IMR-90 (cell line): ENCODE data around the gene DIP2A. TPM values are rescaled to one million over a fixed set of nuclear protein-coding genes. Genes with fewer than 3 reads are reported as not detected.

Experiments used
- ATAC-seq: fragments of 200-7000 bp; cut with Tn5 transposase; 2 replicates; pipeline ENCODE4 v1.9.1; 2020; ENCODE audit warnings: low read depth, mild to moderate bottlenecking, moderate library complexity
- BruUV-seq: library from RNA; stranded (reverse); fragments of 400-500 nt; replicated peaks from 2 replicates; lab custom pipeline; 2021; lab: Mats Ljungman, UMichigan
- CTCF ChIA-PET: fragments of 300-600 bp; formaldehyde crosslinking; extraction: SDS; loops from one replicate; lab custom pipeline; 2021; ENCODE audit warnings: antibody characterized with exemption; lab: Yijun Ruan, JAX
- POLR2A ChIA-PET: fragments of 300-600 bp; sonication (Branson Sonifier 250); formaldehyde crosslinking; loops from one replicate; lab custom pipeline; 2022; ENCODE audit warnings: antibody characterized with exemption; ENCODE audit not compliant: unreplicated experiment; lab: Charles Lee
- DNase-seq: peaks from one replicate; pipeline ENCODE4 v3.0.0; 2013
- H2AFZ ChIP-seq: replicated peaks from 2 replicates; pipeline ENCODE3; 2013; ENCODE audit warnings: low read length, mild to moderate bottlenecking; ENCODE audit not compliant: poor library complexity
- H2AK5ac ChIP-seq: 2 replicates; pipeline ENCODE4 v1.6.1; 2013; ENCODE audit warnings: low read depth, low read length, inconsistent platforms
- H2AK9ac ChIP-seq: replicated peaks from 2 replicates; pipeline ENCODE3; 2013; ENCODE audit warnings: mild to moderate bottlenecking, low read depth, low read length, moderate library complexity; ENCODE audit not compliant: poor library complexity
- H2BK120ac ChIP-seq: 2 replicates; pipeline ENCODE4 v1.6.1; 2013; ENCODE audit warnings: low read depth, low read length, inconsistent platforms
- H2BK15ac ChIP-seq: 3 replicates; pipeline ENCODE4 v1.6.1; 2013; ENCODE audit warnings: low read depth, low read length, inconsistent platforms
- H2BK20ac ChIP-seq: 2 replicates; pipeline ENCODE4 v1.6.1; 2013; ENCODE audit warnings: low read depth, mild to moderate bottlenecking, inconsistent platforms, low read length, moderate library complexity
- H2BK5ac ChIP-seq: 2 replicates; pipeline ENCODE4 v1.6.1; 2013; ENCODE audit warnings: mild to moderate bottlenecking, low read depth, low read length, inconsistent platforms; ENCODE audit not compliant: poor library complexity, severe bottlenecking
- H3K14ac ChIP-seq: replicated peaks from 2 replicates; pipeline ENCODE4 v1.6.1; 2013; ENCODE audit warnings: low read depth, low read length, inconsistent platforms
- H3K18ac ChIP-seq: 2 replicates; pipeline ENCODE4 v1.6.1; 2013; ENCODE audit warnings: low read depth, low read length, control low read depth
- H3K23ac ChIP-seq: 2 replicates; pipeline ENCODE4 v1.6.1; 2013; ENCODE audit warnings: low read depth, low read length, inconsistent platforms
- H3K27ac ChIP-seq: 2 replicates; pipeline ENCODE4 v1.5.1; 2013; ENCODE audit warnings: mild to moderate bottlenecking, control low read depth, low read length; ENCODE audit not compliant: insufficient read depth
- H3K27me3 ChIP-seq: 2 replicates; pipeline ENCODE4 v1.6.1; 2013; ENCODE audit warnings: low read length; ENCODE audit not compliant: control insufficient read depth, insufficient read depth
- H3K36me3 ChIP-seq: 2 replicates; pipeline ENCODE4 v1.6.1; 2013; ENCODE audit warnings: low read length, mixed read lengths; ENCODE audit not compliant: control insufficient read depth, insufficient read depth
- H3K4ac ChIP-seq: 2 replicates; pipeline ENCODE4 v1.6.1; 2013; ENCODE audit warnings: low read depth, low read length, inconsistent platforms
- H3K4me1 ChIP-seq: 2 replicates; pipeline ENCODE4 v1.6.1; 2013; ENCODE audit warnings: low read length, mixed read lengths; ENCODE audit not compliant: control insufficient read depth, insufficient read depth
- H3K4me2 ChIP-seq: 2 replicates; pipeline ENCODE4 v1.6.1; 2013; ENCODE audit warnings: low read depth, mild to moderate bottlenecking, control low read depth, low read length, moderate library complexity
- H3K4me3 ChIP-seq: 2 replicates; pipeline ENCODE4 v1.5.1; 2013; ENCODE audit warnings: low read depth, mild to moderate bottlenecking, control low read depth, low read length, moderate library complexity; ENCODE audit not compliant: insufficient read depth
- H3K56ac ChIP-seq: 2 replicates; pipeline ENCODE4 v1.6.1; 2013; ENCODE audit warnings: low read length, inconsistent platforms; ENCODE audit not compliant: insufficient read depth; ENCODE audit errors: extremely low read depth
- H3K79me1 ChIP-seq, 2 experiments: 2 replicates each; pipeline ENCODE4 v1.6.1; 2013; ENCODE audit warnings: low read length in 2 of 2, inconsistent platforms in 1 of 2, low read depth in 1 of 2
- H3K9ac ChIP-seq: 2 replicates; pipeline ENCODE4 v1.6.1; 2013; ENCODE audit warnings: low read depth, low read length, control low read depth
- H3K9me1 ChIP-seq: 2 replicates; pipeline ENCODE4 v1.6.1; 2013; ENCODE audit warnings: low read length, inconsistent platforms; ENCODE audit not compliant: insufficient read depth
- H3K9me3 ChIP-seq: 2 replicates; pipeline ENCODE4 v1.6.1; 2013; ENCODE audit warnings: low read length; ENCODE audit not compliant: control insufficient read depth, insufficient read depth
- H4K20me1 ChIP-seq: 2 replicates; pipeline ENCODE4 v1.6.1; 2013; ENCODE audit warnings: low read length, inconsistent platforms; ENCODE audit not compliant: insufficient read depth
- H4K5ac ChIP-seq: 2 replicates; pipeline ENCODE4 v1.6.1; 2013; ENCODE audit warnings: mild to moderate bottlenecking, low read depth, low read length, control low read depth
- H4K8ac ChIP-seq, 2 experiments: 2 replicates each; pipeline ENCODE4 v1.6.1; 2013; ENCODE audit warnings: low read depth in 2 of 2, low read length in 2 of 2, control low read depth in 1 of 2, inconsistent platforms in 1 of 2
- H4K91ac ChIP-seq: 2 replicates; pipeline ENCODE4 v1.6.1; 2013; ENCODE audit warnings: low read depth, low read length, inconsistent platforms; ENCODE audit not compliant: insufficient read depth
- BHLHE40 ChIP-seq: fragments of 150-350 bp; IDR thresholded peaks from 2 replicates; pipeline ENCODE4 v1.6.1; 2016; ENCODE audit warnings: mild to moderate bottlenecking, low read depth, low read length
- CEBPB ChIP-seq: IDR thresholded peaks from 2 replicates; pipeline ENCODE4 v1.6.1; 2012; ENCODE audit warnings: low read depth, low read length, improper control_type of control experiment
- CHD1 ChIP-seq: IDR thresholded peaks from 2 replicates; pipeline ENCODE4 v1.6.1; 2012; ENCODE audit warnings: low read depth, low read length, improper control_type of control experiment
- ELK1 ChIP-seq: fragments of 150-350 bp; IDR thresholded peaks from 2 replicates; pipeline ENCODE4 v1.6.1; 2016; ENCODE audit warnings: low read depth, mild to moderate bottlenecking, low read length, moderate library complexity, borderline replicate concordance
- MAFK ChIP-seq: IDR thresholded peaks from 2 replicates; pipeline ENCODE4 v1.6.1; 2012; ENCODE audit warnings: low read depth, low read length, improper control_type of control experiment
- MAZ ChIP-seq: IDR thresholded peaks from 2 replicates; pipeline ENCODE4 v1.6.1; 2012; ENCODE audit warnings: low read depth, mild to moderate bottlenecking, low read length, improper control_type of control experiment, moderate library complexity, borderline replicate concordance
- MXI1 ChIP-seq: IDR thresholded peaks from 2 replicates; pipeline ENCODE4 v1.6.1; 2012; ENCODE audit warnings: low read depth, mild to moderate bottlenecking, low read length, moderate library complexity, borderline replicate concordance
- NFE2L2 ChIP-seq: fragments of 150-350 bp; IDR thresholded peaks from 2 replicates; pipeline ENCODE4 v1.6.1; 2016; ENCODE audit warnings: low read depth, mild to moderate bottlenecking, low read length
- POLR2A ChIP-seq: IDR thresholded peaks from 2 replicates; pipeline ENCODE4 v1.6.1; 2012; ENCODE audit warnings: mild to moderate bottlenecking, low read depth, low read length
- RAD21 ChIP-seq: IDR thresholded peaks from 2 replicates; pipeline ENCODE4 v1.6.1; 2012; ENCODE audit warnings: low read length, improper control_type of control experiment
- RCOR1 ChIP-seq: IDR thresholded peaks from 2 replicates; pipeline ENCODE4 v1.6.1; 2012; ENCODE audit warnings: mild to moderate bottlenecking, low read length, improper control_type of control experiment; ENCODE audit not compliant: insufficient replicate concordance
- RFX5 ChIP-seq: IDR thresholded peaks from 2 replicates; pipeline ENCODE4 v1.8.0; 2012; ENCODE audit warnings: low read depth, mild to moderate bottlenecking, low read length, moderate library complexity
- SMC3 ChIP-seq: fragments of 150-350 bp; IDR thresholded peaks from 2 replicates; pipeline ENCODE4 v1.6.1; 2016; ENCODE audit warnings: low read depth, mild to moderate bottlenecking, antibody characterized with exemption, low read length, moderate library complexity
- USF2 ChIP-seq: fragments of 150-350 bp; IDR thresholded peaks from 2 replicates; pipeline ENCODE4 v1.6.1; 2017; ENCODE audit warnings: mild to moderate bottlenecking, antibody characterized with exemption, low read length, low read depth
- WGBS, 2 experiments: methylation state at CpG; one replicate each; pipeline versions ENCODE4 v1.1.5 to v1.1.7; 2013; ENCODE audit warnings: missing lambda C conversion rate in 2 of 2; ENCODE audit not compliant: insufficient read length in 1 of 2; ENCODE audit errors: extremely low coverage in 2 of 2; 5-methylcytosine and 5-hydroxymethylcytosine counted together
- dilution Hi-C: fragments of 300-500 bp; cut with HindIII; formaldehyde crosslinking; loops from one replicate; pipeline ENCODE4 v1.14.3; 2018; ENCODE audit warnings: low sequenced_read_pairs; ENCODE audit not compliant: unreplicated experiment
- in situ Hi-C: fragments of 300-500 bp; cut with MboI; formaldehyde crosslinking; loops from 3 replicates; pipeline ENCODE4 v1.14.3; 2019; ENCODE audit warnings: low sequenced_read_pairs, inconsistent platforms, mixed read lengths
- intact Hi-C: fragments of 100-400 bp; cut with micrococcal nuclease; formaldehyde crosslinking; loops from 2 replicates; pipeline ENCODE4 v1.10.0; 2022
- polyA plus RNA-seq, 3 experiments: library from polyadenylated mRNA; depleted of rRNA; stranded (reverse); fragments of >200 nt; gene quantifications; 2 replicates each; pipeline ENCODE4 v1.2.3, GENCODE V29; 2012; ENCODE audit warnings: low replicate concordance in 1 of 3
- total RNA-seq: library from RNA; depleted of rRNA; stranded (reverse); fragments of >200 nt; gene quantifications from 2 replicates; pipeline ENCODE4 v1.2.3, GENCODE V29; 2012
- TF ChIP-seq, protein P1 (sequence below): conservative IDR thresholded peaks from 2 replicates; pipeline ENCODE4 v1.5.1; 2012; ENCODE audit warnings: mild to moderate bottlenecking, low read depth, low read length, improper control_type of control experiment

The DIP2A gene
- total and polyA plus RNA-seq, 2 of the 4 experiments (the other 2 are of a cell fraction): 17.9 to 24.3 TPM

DNA sequence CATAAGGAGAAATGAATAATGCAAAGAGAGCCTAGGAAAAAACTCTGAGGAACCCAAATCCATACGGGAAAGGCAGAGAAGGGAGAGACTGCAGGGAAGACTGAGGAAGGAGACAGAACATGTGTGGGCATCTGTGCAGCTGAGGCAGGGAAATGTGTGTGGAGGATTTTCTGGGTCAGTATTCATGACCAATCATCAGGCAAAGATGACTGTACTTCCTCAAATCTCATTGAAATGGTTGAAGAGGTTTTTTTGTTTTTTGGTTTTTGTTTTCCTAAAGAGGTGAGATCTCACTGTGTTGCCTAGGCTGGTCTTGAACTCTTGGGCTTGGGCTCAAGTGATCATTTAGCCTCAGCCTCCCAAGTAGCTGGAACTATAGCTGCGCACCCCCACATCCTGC lies 15.7 kb downstream of the DIP2A start:
- Histone ChIP-seq H3K4me1 (peaks cover 4% of the 10 kb centered on the region; the same call in 1 of the 2 replicates), H3K4me3 (no peak overlapping the region), H4K20me1 (peaks cover 27% of the 10 kb centered on the region), H2BK5ac (no peak overlapping the region), H3K56ac (no peak overlapping the region), H3K23ac (no peak overlapping the region), H3K14ac (no peak overlapping the region), H2AFZ (no peak overlapping the region), H3K9me3 (no peaks in the 10 kb centered on the region), H4K8ac (no peak overlapping the region), H2AK5ac (no peak overlapping the region), H2BK20ac (no peak overlapping the region), H3K4me2 (no peak overlapping the region), H2AK9ac (no peak overlapping the region), H3K27me3 (no peaks in the 10 kb centered on the region), H3K9ac (no peak overlapping the region), H3K79me1 (peaks cover 42 to 63% of the 10 kb centered on the region in 2 experiments), H3K4ac (no peak overlapping the region), H4K91ac (no peak overlapping the region), H3K9me1 (peaks cover 13% of the 10 kb centered on the region), H4K5ac (no peak overlapping the region), H3K36me3 (peaks cover under 1% of the 10 kb centered on the region; the same call in 1 of the 2 replicates), H3K27ac (no peak overlapping the region), H3K18ac (no peak overlapping the region), H2BK120ac (no peak overlapping the region), H2BK15ac (no peak overlapping the region)
- no CpG with 5 or more reads among the region's 2 CpGs for WGBS, 2 experiments
- ChIA-PET CTCF (no interaction called here), POLR2A (no interaction called here)
- intact Hi-C loops (no loop called here), in situ Hi-C loops (no loop called here), dilution Hi-C loops (no loop called here)
- TF ChIP-seq BHLHE40 (no peak), ELK1 (no peak), NFE2L2 (no peak), RCOR1 (no peak), MAFK (no peak), POLR2A (no peak), CHD1 (no peak), MXI1 (no peak), USF2 (no peak), CEBPB (no peak), SMC3 (no peak), RFX5 (no peak), MAZ (no peak), RAD21 (no peak)
- TF ChIP-seq, protein P1, sequence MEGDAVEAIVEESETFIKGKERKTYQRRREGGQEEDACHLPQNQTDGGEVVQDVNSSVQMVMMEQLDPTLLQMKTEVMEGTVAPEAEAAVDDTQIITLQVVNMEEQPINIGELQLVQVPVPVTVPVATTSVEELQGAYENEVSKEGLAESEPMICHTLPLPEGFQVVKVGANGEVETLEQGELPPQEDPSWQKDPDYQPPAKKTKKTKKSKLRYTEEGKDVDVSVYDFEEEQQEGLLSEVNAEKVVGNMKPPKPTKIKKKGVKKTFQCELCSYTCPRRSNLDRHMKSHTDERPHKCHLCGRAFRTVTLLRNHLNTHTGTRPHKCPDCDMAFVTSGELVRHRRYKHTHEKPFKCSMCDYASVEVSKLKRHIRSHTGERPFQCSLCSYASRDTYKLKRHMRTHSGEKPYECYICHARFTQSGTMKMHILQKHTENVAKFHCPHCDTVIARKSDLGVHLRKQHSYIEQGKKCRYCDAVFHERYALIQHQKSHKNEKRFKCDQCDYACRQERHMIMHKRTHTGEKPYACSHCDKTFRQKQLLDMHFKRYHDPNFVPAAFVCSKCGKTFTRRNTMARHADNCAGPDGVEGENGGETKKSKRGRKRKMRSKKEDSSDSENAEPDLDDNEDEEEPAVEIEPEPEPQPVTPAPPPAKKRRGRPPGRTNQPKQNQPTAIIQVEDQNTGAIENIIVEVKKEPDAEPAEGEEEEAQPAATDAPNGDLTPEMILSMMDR: no peak
- no peak for DNase-seq
- BruUV-seq: no TSS peak
- ATAC-seq: no peak
